HG02610 (cell line): ENCODE measurements around the gene GLT1D1.
"Not testable (repeated sequence)": the region's sequence is repeated elsewhere in the genome, so short reads cannot be mapped to it uniquely, and the experiment has no call there.

ENCODE experiments used
- ATAC-seq: cut with Tn5 transposase; IDR thresholded peaks from one replicate; pipeline ENCODE4 v1.9.1; 2021; ENCODE audit warnings: mild to moderate bottlenecking, moderate library complexity; ENCODE audit not compliant: unreplicated experiment

Gene GLT1D1

GRCh38 chr12:128820253-128820652 is 33.0 kb upstream of the GLT1D1 start:
- ATAC-seq: no peak

GRCh38 chr12:128820723-128821432 is 32.4 kb upstream of the GLT1D1 start:
- peak; percentile 49 for ATAC-seq

GRCh38 chr12:128823216-128823915 is 29.9 kb upstream of the GLT1D1 start:
- ATAC-seq: peak; percentile 17

- peak; percentile 83 for ATAC-seq
Observed at GRCh38 chr12:128823916-128824839, 29.1 kb upstream of the GLT1D1 start, which contains the start of gene SLC15A4. SLC15A4 (minus strand) TSS chr12:128823958; CDS start chr12:128823943, 15 bp downstream.

GRCh38 chr12:128825835-128826234 is 27.4 kb upstream of the GLT1D1 start:
- ATAC-seq: no peak

- no peak for ATAC-seq
Observed at GRCh38 chr12:128827724-128828123, 25.6 kb upstream of the GLT1D1 start.

- peak; percentile 89 for ATAC-seq
Observed at GRCh38 chr12:128829861-128830504, 23.3 kb upstream of the GLT1D1 start.

- peak; percentile 57 for ATAC-seq
Observed at GRCh38 chr12:128830505-128830893, 22.8 kb upstream of the GLT1D1 start.

- no peak for ATAC-seq
Observed at GRCh38 chr12:128833418-128833817, 19.9 kb upstream of the GLT1D1 start.

- ATAC-seq: not testable (repeated sequence)
Observed at GRCh38 chr12:128839885-128840284, 13.4 kb upstream of the GLT1D1 start.

GRCh38 chr12:128840862-128841468 is 12.3 kb upstream of the GLT1D1 start:
- ATAC-seq: peak; percentile 79

GRCh38 chr12:128842579-128842978 is 10.7 kb upstream of the GLT1D1 start:
- ATAC-seq: no peak

GRCh38 chr12:128843538-128843937 is 9.7 kb upstream of the GLT1D1 start:
- no peak for ATAC-seq

GRCh38 chr12:128844031-128844635 is 9.1 kb upstream of the GLT1D1 start:
- ATAC-seq: peak; percentile 62

GRCh38 chr12:128846671-128847070 is 6.6 kb upstream of the GLT1D1 start:
- ATAC-seq: not testable (repeated sequence)

- ATAC-seq: no peak
Observed at GRCh38 chr12:128848371-128848770, 4.9 kb upstream of the GLT1D1 start.

GRCh38 chr12:128849806-128850205 is 3.5 kb upstream of the GLT1D1 start:
- ATAC-seq: not testable (repeated sequence)

- ATAC-seq: no peak
Observed at GRCh38 chr12:128850400-128850799, 2.9 kb upstream of the GLT1D1 start.

GRCh38 chr12:128851429-128851828 is 1.8 kb upstream of the GLT1D1 start:
- not testable (repeated sequence) for ATAC-seq
